Measurements from ENCODE around the gene ZMAT2. TPM values are rescaled to one million over a fixed set of nuclear protein-coding genes. Genes with fewer than 3 reads are reported as not detected.
A peak's percentile ranks its signal among the peaks of the same experiment; 100 is the strongest.

ZMAT2 gene
- total and polyA plus RNA-seq, 10 of the 15 experiments (the other 5 are each of a cell fraction or from before 2014, with no cell fraction given) = 28.1 to 102 (median 42.9) TPM

- TF ChIP-seq CEBPZ (IDR thresholded peaks at IDR 0.05; ENCODE audit: low read depth, low read length) (peak; percentile 11; the same call in 1 of the 2 replicates), POLR2AphosphoS5 (IDR thresholded peaks at IDR 0.05; ENCODE audit: low read length) (peak; percentile 91), MEF2A (IDR thresholded peaks at IDR 0.05; ENCODE audit: insufficient read depth, low read depth, low read length) (no peak), SREBF1 (IDR thresholded peaks at IDR 0.05; ENCODE audit: low read length) (no peak), SP1 (IDR thresholded peaks at IDR 0.05; ENCODE audit: low read depth, low read length) (peak; percentile 77), GABPA (IDR thresholded peaks at IDR 0.05; ENCODE audit: low read depth) (peak; percentile 65; the same call in 1 of the 2 replicates), E2F8 (IDR thresholded peaks at IDR 0.05; ENCODE audit: low read depth, partially characterized antibody) (peak; percentile 97), HSF1 (IDR thresholded peaks at IDR 0.05; ENCODE audit: low read depth, low read length) (0 out of 2 replicates have a peak, but pooled peaks have one; percentile 9), FOS (IDR thresholded peaks at IDR 0.05; ENCODE audit: borderline replicate concordance, extremely low read depth, insufficient read length) (peak; percentile 56), IRF3 (IDR thresholded peaks at IDR 0.05) (0 out of 2 replicates have a peak, but pooled peaks have one; percentile 26), KAT2A (conservative IDR thresholded peaks at IDR 0.05; ENCODE audit: control insufficient read depth, low read depth, low read length) (no peak), HCFC1 (IDR thresholded peaks at IDR 0.05; ENCODE audit: low read length) (peak; percentile 76), PML (IDR thresholded peaks at IDR 0.05; ENCODE audit: low read length) (peak; percentile 90; the same call in 1 of the 2 replicates), SIN3A (IDR thresholded peaks at IDR 0.05; ENCODE audit: low read depth, low read length) (peak; percentile 62; the same call in 1 of the 2 replicates), SIX5 (IDR thresholded peaks at IDR 0.05; ENCODE audit: low read depth, low read length, severe bottlenecking) (peak; percentile 73), CHD2 (IDR thresholded peaks at IDR 0.05; ENCODE audit: borderline replicate concordance, low read depth, low read length) (peak; percentile 88; the same call in 1 of the 2 replicates), RB1 (IDR thresholded peaks at IDR 0.05; ENCODE audit: borderline replicate concordance) (no peak), ATF3 (IDR thresholded peaks at IDR 0.05; ENCODE audit: borderline replicate concordance, extremely low read depth, low read depth, low read length) (peak; percentile 94; the same call in 1 of the 2 replicates), SMAD1 (IDR thresholded peaks at IDR 0.05; ENCODE audit: low read depth, partially characterized antibody) (peak; percentile 51), RUNX3 (IDR thresholded peaks at IDR 0.05; ENCODE audit: low read length) (peak; percentile 50)
These were observed at the start of gene ZMAT2 (continued) for GRCh38 chr5:140700177-140701144.
